Spleen (tissue), 11 donors: ENCODE data around the gene LCN10. TPM values are rescaled to one million over a fixed set of nuclear protein-coding genes. Genes with fewer than 3 reads are reported as not detected.

Experiments
- DNase-seq: peaks from one replicate; pipeline ENCODE4 v3.0.0-alpha.2; 2020
- H3K27ac ChIP-seq, 8 donors: fragments of 200-600 bp; sonication (generic) in 7 of 8; 1 replicate in 4 of 8; 2 replicates in 4 of 8; pipeline versions ENCODE4 v1.5.0 to v1.8.0; 2016 to 2021; ENCODE audit warnings: inconsistent platforms in 4 of 8, mild to moderate bottlenecking in 4 of 8, moderate library complexity in 1 of 8
- H3K27me3 ChIP-seq, 7 donors: fragments of 200-600 bp; sonication (generic) in 6 of 7; replicated peaks in 1 of 7; 1 replicate in 4 of 7; 2 replicates in 3 of 7; pipeline versions ENCODE4 v1.5.0 to v1.8.0; 2016 to 2021; ENCODE audit warnings: inconsistent platforms in 3 of 7, mild to moderate bottlenecking in 1 of 7
- H3K36me3 ChIP-seq, 6 donors: fragments of 200-600 bp; sonication (generic) in 5 of 6; 1 replicate in 4 of 6; 2 replicates in 2 of 6; pipeline versions ENCODE4 v1.5.0 to v1.8.0; 2016 to 2021; ENCODE audit warnings: inconsistent platforms in 2 of 6
- H3K4me1 ChIP-seq, 6 donors: fragments of 200-600 bp; sonication (generic) in 5 of 6; 1 replicate in 3 of 6; 2 replicates in 3 of 6; pipeline versions ENCODE4 v1.5.0 to v1.8.0; 2016 to 2021; ENCODE audit warnings: inconsistent platforms in 3 of 6
- H3K4me3 ChIP-seq, 8 donors: fragments of 200-600 bp; sonication (generic) in 7 of 8; 1 replicate in 4 of 8; 2 replicates in 4 of 8; pipeline versions ENCODE4 v1.5.0 to v1.8.0; 2016 to 2021; ENCODE audit warnings: inconsistent platforms in 4 of 8, mild to moderate bottlenecking in 4 of 8, moderate library complexity in 2 of 8
- H3K9me3 ChIP-seq, 8 donors: fragments of 200-600 bp; sonication (generic) in 7 of 8; 1 replicate in 4 of 8; 2 replicates in 4 of 8; pipeline versions ENCODE4 v1.5.0 to v1.8.0; 2016 to 2021; ENCODE audit warnings: inconsistent platforms in 4 of 8
- POLR2A ChIP-seq, 3 donors: fragments of 450-650 bp; IDR thresholded peaks; one replicate each; pipeline ENCODE4 v1.5.1; 2017; ENCODE audit warnings: antibody characterized with exemption in 3 of 3, mild to moderate bottlenecking in 1 of 3
- POLR2AphosphoS5 ChIP-seq, 3 donors: sonication (generic); formaldehyde crosslinking; IDR thresholded peaks; one replicate each; pipeline ENCODE4 v1.5.1; 2017; ENCODE audit warnings: antibody characterized with exemption in 3 of 3
- WGBS, 5 donors: extraction: QIAGEN DNeasy Blood & Tissue Kit in 3 of 5; methylation state at CpG; one replicate each; pipeline versions ENCODE4 v1.1.5 to v1.1.7; 2013 to 2018; 5-methylcytosine and 5-hydroxymethylcytosine counted together
- intact Hi-C: fragments of 100-400 bp; cut with DNase I; formaldehyde crosslinking; loops from one replicate; pipeline ENCODE4 v1.15.0; 2023; ENCODE audit warnings: low total_unique reads
- polyA plus RNA-seq, 3 donors: library from polyadenylated mRNA; stranded (reverse); fragments of 200-250 nt; gene quantifications; one replicate each; pipeline ENCODE4 v1.2.1, GENCODE V29; 2013
- total RNA-seq, 7 donors: library from RNA; depleted of rRNA in 3 of 7; stranded (reverse); fragments of >200 nt in 3 of 7; fragmentation: NEBNext Ultra II Directional in 4 of 7; extraction: Animal tissue kit (Norgen Biotek cat#: 25700) in 4 of 7; gene quantifications; one replicate each; pipeline versions ENCODE4 v1.1.0 to v1.2.1, GENCODE V29; 2016 to 2021
- TF ChIP-seq, protein P1 (sequence below), 11 experiments: fragments of 200-600 bp in 7 of 11; fragments of 450-650 bp in 4 of 11; sonication (generic) in 4 of 11; IDR thresholded peaks in 8 of 11; conservative IDR thresholded peaks in 3 of 11; 1 replicate in 7 of 11; 2 replicates in 4 of 11; pipeline versions ENCODE4 v1.4.0 to v1.8.0; 2016 to 2021; ENCODE audit warnings: antibody characterized with exemption in 11 of 11, inconsistent platforms in 4 of 11, mild to moderate bottlenecking in 1 of 11
- donor health status: healthy with polysubstance abuse.
- donor health status: DM: no; HTN: no; CAD: no; lungs with moderate emphysema.
- donor health status: DM: no; HTN: no; CAD: no.
- donor health status: Bipolar disorder and iron deficiency.
- donor health status: healthy.
- donor health status: DM: no; HTN: no; CAD: no.
- donor health status: DM: yes; HTN: yes; CAD: no.

The LCN10 gene
- total and polyA plus RNA-seq, 10 donors = 7.2 to 41.3 (median 15.8) TPM

DNA sequence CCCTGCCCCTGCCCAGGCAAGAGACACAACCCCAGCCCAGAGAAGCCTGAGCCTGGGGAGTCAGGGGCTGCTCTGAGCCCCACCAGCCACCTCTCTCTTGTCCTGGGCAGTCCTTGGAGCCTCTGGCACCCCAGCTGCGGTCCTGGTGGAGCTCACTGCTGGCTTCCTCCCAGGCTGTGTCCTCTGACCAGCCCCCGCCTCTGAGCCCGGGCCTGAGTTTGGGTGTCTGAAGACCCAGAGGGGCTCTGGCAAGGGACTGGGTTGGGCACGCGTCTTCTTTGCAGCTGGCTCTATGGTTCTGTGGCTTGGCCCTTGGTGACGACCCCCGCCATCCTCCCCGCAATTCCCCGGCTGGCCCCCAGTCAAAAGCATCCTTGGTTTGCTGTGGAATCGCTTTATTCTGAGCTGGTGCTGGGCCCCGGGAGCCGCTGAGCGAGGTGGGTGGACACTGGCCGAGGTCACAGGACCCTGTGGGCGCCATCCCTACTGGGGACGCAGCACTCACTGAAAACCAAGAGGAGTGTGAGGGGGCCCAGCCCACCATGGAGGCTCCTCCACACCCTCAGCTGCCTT, 985 bp upstream of the LCN10 start:
- TF ChIP-seq POLR2A (IDR thresholded peaks at IDR 0.05) (no peak), POLR2AphosphoS5 (IDR thresholded peaks at IDR 0.05) (no peak)
- TF ChIP-seq, protein P1, sequence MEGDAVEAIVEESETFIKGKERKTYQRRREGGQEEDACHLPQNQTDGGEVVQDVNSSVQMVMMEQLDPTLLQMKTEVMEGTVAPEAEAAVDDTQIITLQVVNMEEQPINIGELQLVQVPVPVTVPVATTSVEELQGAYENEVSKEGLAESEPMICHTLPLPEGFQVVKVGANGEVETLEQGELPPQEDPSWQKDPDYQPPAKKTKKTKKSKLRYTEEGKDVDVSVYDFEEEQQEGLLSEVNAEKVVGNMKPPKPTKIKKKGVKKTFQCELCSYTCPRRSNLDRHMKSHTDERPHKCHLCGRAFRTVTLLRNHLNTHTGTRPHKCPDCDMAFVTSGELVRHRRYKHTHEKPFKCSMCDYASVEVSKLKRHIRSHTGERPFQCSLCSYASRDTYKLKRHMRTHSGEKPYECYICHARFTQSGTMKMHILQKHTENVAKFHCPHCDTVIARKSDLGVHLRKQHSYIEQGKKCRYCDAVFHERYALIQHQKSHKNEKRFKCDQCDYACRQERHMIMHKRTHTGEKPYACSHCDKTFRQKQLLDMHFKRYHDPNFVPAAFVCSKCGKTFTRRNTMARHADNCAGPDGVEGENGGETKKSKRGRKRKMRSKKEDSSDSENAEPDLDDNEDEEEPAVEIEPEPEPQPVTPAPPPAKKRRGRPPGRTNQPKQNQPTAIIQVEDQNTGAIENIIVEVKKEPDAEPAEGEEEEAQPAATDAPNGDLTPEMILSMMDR (IDR thresholded peaks at IDR 0.05 in 8 of 11, conservative IDR thresholded peaks at IDR 0.05 in 3 of 11) = no peak
- H3K27me3 ChIP-seq = peaks cover 0 to 64% (median 33%) of the 10 kb centered on the region in 7 donors
- H3K36me3 ChIP-seq = peaks cover 0 to 14% (median 0%) of the 10 kb centered on the region in 6 donors
- no peak for DNase-seq
- intact Hi-C loops = no loop called here
- peaks cover 11 to 71% (median 34%) of the 10 kb centered on the region in 6 donors for H3K4me1 ChIP-seq
- WGBS, 5 donors = 81 to 92% (median 88%) methylated on average over 9 to 16 of the region's 16 CpGs
- no peaks in the 10 kb centered on the region for H3K9me3 ChIP-seq
- no peak overlapping the region for H3K4me3 ChIP-seq
- H3K27ac ChIP-seq = peak overlapping the region in 1 of 8 donors; percentile 91

DNA sequence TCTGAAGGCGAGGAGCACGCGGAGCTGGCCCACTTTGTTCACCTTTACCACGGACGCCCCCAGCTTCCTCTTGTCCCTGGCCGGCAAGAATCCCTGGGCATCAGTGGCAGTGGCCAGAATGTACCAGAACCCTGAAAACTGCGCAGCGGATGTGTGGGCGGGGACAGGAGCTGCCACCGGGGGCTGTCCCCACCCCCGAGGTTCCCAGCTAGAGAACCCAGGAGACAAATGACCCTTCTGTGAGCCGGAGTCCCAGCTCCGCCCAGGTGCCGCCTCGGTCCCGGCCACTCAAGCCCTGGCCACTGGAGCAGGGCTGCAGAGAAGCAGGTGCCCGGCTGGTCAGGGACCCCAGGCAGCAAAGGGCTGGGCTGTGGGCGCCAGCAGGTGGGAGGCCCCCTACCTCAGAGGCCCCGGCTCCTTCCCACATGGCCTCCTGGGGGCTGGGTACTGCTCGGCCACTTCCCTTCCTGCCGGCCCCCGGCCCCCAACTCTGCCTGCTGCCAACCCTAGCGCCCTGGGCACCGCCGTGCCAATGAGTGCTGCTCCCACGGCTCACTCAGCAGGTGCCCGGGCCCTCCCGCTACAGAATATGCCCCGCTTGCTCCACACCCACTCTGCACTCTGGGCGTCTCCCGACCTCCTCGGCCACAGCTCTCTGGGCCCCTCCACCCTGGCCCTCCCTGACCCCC, 713 bp downstream of the LCN10 start:
- peak overlapping the region; percentile 25 to 73 (median 42) for H3K4me3 ChIP-seq
- 12 to 17% (median 16%) methylated on average over 25 to 32 of the region's 32 CpGs for WGBS, 5 donors
- DNase-seq = peak; percentile 89
- TF ChIP-seq POLR2AphosphoS5 (IDR thresholded peaks at IDR 0.05) = peak; percentile 43 to 69 (median 55)
- TF ChIP-seq, protein P1 (IDR thresholded peaks at IDR 0.05 in 8 of 11, conservative IDR thresholded peaks at IDR 0.05 in 3 of 11) = no peak
- H3K9me3 ChIP-seq = no peaks in the 10 kb centered on the region
- peaks cover 0 to 65% (median 33%) of the 10 kb centered on the region in 7 donors for H3K27me3 ChIP-seq
- peaks cover 0 to 23% (median 0%) of the 10 kb centered on the region in 6 donors for H3K36me3 ChIP-seq
- H3K27ac ChIP-seq = peak overlapping the region; percentile 29 to 91 (median 72)
- intact Hi-C loops = no loop called here
- peaks cover 11 to 56% (median 29%) of the 10 kb centered on the region in 6 donors for H3K4me1 ChIP-seq

DNA sequence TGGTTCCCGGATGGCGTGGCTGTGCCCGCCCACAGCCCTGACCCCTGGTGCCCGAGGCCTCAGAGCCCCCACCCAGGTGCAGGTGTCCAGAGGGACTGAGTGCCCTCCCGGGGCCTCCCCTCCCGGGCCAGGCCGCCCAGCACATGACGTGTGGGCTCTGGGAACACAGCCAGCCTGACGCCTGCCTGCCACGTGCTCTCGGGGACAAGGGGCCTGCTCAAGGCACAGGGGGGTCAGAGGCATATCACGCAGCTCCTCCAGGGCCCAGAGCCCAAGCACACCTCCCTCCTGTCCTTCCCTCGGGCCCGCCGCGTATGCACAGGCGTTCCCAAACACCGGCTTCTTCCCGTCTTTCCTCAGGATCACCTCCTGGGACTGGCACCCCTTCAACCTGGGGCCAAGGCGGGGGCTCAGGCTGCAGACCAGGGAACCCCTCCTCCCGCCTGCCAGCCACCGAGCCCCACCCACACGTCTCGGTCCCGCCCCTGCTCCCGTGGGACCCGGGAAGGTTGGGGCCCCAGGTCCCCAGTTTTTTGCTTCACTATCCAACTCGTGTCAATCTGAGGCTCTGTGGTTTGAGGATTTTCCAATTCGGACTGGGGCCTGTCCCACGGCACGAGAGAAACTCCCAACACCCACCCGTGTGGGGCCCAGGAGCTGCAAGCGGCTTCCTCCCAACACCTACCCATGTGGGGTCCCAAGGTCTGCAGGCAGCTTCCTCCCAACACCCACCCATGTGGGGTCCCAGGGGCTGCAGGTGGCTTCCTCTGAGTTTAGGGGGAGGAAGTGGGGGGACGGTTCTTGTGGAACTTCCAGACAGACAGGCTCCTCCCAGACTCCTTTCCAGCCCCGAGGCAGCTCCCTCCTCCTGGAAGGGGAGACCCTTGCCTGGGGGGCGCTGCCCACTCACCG, 1.5 kb downstream of the LCN10 start:
- H3K4me3 ChIP-seq = peak overlapping the region; percentile 25 to 73 (median 42)
- WGBS, 5 donors = 24 to 30% (median 26%) methylated on average over 23 to 37 of the region's 37 CpGs
- TF ChIP-seq, protein P1 (IDR thresholded peaks at IDR 0.05 in 8 of 11, conservative IDR thresholded peaks at IDR 0.05 in 3 of 11) = no peak
- peak in 1 of 3 donors; percentile 27 for TF ChIP-seq POLR2AphosphoS5 (IDR thresholded peaks at IDR 0.05)
- H3K36me3 ChIP-seq = peaks cover 0 to 23% (median 0%) of the 10 kb centered on the region in 6 donors
- H3K9me3 ChIP-seq = no peaks in the 10 kb centered on the region
- H3K4me1 ChIP-seq = peaks cover 11 to 48% (median 26%) of the 10 kb centered on the region in 6 donors
- intact Hi-C loops = no loop called here
- DNase-seq = no peak
- peak overlapping the region in 7 of 8 donors; percentile 29 to 91 (median 78) for H3K27ac ChIP-seq
- H3K27me3 ChIP-seq = peaks cover 0 to 65% (median 33%) of the 10 kb centered on the region in 7 donors
